Cortex of kidney (tissue), 1 donor: ENCODE data around the gene POLR1A.

ENCODE experiments used
- DNase-seq: peaks from one replicate; lab custom pipeline; 2025; lab: John Stamatoyannopoulos, UW

The POLR1A gene

DNA sequence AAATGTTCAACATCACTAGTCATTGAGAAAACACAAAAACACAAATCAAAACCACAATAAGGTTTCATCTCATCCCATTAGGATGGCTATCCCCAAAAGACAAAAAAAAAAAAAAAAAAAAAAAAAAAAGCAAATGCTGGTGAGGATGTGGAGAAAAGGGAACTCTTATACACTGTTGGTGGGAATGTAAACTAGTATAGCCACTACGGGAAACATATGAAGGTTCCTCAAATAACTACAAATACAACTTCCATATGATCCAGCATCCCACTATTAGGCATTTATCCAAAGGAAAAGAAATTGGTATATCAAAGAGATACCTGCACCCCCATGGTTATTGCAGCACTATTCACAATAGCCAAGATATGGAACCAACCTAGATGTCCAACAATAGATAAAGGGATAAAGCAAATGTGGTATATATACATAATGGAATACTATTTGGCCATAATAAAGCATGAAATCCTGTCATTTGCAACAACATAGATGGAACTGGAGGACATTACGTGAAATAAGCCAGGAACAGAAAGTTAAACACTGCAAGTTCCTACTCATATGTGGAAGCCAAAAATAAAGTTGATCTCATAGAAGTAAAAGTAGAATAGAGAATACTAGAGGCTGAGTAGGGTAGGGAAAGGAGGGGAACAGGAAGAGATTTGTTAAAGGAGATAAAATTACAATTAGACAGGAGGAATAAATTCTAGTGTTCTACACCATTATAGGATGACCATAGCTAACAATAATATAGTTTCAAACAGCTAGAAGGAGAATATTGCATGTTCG lies 8.4 kb downstream of the POLR1A start:
- DNase-seq = no peak

- DNase-seq = no peak
Measured at GRCh38 chr2:86094229-86094628, 11.5 kb downstream of the POLR1A start.

DNA sequence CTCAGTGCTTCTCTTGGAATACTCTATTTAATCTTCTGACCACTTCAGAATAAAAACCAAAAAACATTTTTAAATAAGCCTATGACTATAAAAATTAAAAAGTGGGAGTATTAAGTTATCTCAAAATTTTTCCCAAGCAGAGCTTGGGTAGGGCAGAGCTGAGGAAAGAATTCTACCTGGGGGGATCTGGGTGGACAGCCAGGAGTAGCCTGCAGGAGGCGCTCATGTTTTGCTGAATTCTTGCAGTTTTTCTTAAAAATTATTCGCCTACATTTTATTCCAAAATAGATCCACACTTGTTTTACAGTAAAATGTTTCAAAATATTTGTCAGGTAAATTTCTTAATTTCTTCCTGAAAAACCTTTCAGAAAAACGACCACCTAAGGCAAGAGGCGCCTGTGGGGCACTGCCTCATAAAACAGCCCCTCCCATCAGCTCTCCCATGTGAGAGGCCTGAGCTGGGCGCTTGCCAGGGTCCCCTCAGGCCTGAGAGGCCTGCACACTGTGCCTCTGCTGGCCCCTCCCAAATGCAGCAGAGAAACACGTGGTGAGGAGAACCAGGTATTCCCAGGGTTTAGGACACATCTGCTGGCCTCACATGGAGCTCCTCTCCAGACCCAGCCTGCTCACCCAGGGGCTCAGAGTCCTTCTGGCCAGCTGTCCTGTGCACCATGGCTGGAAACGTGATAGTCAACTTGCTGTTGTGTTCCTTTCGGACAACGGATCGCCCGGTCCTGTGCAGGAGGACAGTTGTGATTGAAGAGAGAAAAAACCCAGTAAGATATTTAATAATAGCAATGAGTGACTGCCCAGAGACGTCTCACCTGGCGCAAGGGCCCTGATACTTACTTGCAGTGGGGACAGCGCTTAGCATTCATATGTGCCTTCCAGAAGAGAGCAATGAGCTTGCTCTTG lies 17.5 kb downstream of the POLR1A start:
- no peak for DNase-seq

- DNase-seq = no peak
Measured at GRCh38 chr2:86082756-86083155, 22.9 kb downstream of the POLR1A start.

GRCh38 chr2:86081724-86082123 lies 24.0 kb downstream of the POLR1A start:
- no peak for DNase-seq

DNA sequence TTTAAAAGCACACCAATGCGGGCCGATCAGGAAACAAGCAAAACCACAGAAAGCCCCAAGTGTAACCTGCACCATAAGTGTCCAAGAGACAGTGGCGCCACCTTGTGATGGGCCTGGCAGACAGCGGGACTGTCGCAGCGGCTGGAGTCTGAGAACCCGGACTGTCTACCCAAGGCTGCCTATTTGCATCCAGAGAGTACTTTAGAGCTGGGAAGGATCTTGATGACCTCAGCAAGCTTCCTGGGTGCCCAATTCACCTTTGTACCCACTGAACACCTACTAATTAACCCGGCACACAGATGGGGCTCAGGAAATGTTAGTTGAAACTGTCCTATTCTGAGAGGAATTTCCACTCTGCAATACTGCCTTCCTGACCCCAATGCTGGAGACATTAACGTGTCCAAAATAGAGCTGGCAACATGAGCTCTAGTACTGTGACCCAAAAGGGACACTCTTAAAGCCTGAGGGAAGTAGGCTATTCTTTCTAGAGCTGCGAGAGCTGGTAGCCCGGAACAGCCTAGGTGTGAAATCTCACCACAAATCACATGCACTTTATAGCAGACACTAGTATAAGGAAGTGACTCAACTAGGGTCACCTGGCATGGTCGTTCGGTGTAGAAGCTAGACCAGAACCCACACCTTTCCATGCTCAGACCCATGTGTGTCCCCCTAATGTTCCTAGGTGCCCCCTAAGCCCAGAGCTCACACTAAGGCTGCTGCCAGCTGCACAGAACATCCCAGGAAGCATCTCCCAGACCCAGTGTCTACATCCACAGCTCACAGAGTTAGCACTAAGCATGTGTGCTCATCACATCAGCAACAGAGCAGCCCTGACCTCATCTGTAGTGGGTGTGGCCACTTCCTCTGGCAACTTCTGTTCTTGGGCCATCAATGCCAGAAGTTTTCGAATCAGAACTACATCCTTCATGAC lies 25.4 kb downstream of the POLR1A start:
- DNase-seq = no peak

GRCh38 chr2:86078774-86079545 lies 26.7 kb downstream of the POLR1A start:
- no peak for DNase-seq

DNA sequence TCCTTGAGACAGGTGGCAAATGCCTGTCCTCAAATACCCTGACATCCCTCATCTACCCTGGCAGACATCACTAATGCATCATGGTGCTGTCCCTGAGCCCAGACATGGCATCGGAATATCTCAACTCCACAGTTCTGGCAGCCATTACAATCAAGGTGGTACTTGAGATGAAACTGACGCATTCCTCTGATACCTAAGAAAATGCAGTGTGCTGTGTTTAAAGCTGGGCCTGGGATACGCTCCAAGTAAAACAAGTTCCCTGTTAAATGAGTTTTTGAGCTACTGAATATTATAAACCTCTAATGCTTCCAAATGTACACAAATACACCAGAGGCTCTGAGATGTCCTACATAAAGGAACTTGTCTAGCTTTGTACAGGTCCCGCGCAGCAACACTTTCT lies 29.8 kb downstream of the POLR1A start:
- DNase-seq = no peak

DNA sequence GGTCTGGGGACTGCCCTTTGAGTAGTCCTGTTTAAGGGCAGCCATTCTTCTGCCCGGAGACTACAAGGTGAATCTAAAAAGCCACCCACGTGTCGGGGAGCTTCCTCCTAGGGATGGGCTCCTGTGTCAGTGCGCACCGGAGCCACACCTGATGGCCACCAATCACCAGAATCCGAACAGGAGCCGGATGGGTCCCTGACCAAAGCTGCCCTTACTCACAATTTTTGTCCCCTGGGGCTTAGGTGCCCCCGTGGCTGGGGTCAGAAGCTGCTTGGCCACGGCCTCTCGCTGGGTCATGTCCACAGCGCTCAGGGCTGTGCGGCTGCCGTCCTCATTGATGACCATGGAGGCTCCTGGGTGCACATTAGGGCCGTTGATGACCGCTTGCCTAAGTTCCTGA lies 30.9 kb downstream of the POLR1A start:
- no peak for DNase-seq

DNA sequence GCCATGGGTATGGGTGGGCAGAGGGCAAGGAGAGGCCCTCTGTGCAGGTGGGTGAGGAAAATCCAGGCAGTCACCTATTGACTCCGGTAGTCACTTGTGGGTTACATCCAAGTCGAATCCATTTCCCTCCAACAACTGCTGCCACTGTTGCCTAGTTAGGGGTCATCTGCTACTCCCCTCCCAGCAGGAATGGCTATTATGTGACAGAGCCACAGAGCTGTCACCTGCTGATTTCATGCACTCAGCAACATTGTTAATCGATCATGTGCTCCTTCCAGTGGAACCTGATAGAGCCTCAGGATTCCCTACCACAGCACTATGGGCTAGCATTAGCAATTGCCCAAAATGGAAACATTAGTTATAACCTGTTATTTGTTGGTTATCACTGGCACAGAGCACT lies 31.4 kb downstream of the POLR1A start:
- no peak for DNase-seq

GRCh38 chr2:86073225-86073624 lies 32.5 kb downstream of the POLR1A start:
- no peak for DNase-seq

DNA sequence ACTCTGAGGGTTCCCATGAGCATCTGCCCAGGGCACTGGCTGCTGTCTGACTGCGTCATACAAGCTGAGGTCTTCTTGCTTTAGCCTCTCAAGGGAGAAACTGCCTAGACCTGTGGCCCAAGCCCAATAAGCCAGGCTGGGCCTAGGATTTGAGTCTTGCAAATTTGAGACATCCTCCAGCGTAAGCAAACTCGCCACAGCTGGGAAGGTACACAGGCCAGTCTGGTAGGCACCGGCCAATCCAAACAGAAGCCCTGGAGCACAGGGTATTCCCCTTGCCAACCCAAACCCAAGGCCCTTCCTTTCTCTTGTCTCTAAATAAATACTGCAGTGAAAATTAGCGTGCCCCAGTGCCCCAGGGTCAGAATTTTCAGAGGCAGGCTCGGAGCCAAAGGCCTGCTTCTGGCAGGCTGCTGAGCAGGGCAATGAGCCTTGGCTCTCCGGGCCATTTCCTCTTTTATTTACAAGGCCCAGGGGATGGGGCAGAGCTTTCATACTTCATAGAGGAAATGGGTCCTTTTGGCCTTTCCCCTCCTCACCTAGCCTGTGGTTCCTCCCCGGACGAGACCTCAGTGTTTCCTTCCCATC lies 33.3 kb downstream of the POLR1A start:
- no peak for DNase-seq

- DNase-seq = no peak
Measured at GRCh38 chr2:86070868-86071267, 34.8 kb downstream of the POLR1A start.

GRCh38 chr2:86069783-86070339 lies 35.8 kb downstream of the POLR1A start:
- DNase-seq = no peak

GRCh38 chr2:86069091-86069685 lies 36.5 kb downstream of the POLR1A start:
- no peak for DNase-seq

DNA sequence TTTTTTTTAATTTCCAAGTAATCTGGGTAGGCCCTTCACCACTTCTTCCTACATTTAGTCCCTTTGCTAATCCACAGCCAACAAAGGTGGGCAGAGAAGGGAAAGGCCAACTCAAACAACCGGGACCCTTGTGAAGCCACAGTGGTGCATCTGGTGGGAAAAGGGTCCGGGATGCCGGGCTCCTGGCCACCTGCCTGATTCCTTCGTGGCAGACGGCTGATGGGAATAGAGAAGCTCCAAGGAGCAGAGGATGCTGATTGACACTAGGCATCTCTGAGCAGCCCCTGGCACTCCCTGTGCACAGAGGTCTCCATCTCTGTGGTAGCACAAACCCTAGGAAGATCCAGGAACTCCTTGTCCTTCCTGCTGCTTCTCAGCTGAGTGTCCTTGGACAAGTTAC lies 37.0 kb downstream of the POLR1A start:
- DNase-seq = no peak

- no peak for DNase-seq
Measured at GRCh38 chr2:86068136-86068588, 37.5 kb downstream of the POLR1A start.

DNA sequence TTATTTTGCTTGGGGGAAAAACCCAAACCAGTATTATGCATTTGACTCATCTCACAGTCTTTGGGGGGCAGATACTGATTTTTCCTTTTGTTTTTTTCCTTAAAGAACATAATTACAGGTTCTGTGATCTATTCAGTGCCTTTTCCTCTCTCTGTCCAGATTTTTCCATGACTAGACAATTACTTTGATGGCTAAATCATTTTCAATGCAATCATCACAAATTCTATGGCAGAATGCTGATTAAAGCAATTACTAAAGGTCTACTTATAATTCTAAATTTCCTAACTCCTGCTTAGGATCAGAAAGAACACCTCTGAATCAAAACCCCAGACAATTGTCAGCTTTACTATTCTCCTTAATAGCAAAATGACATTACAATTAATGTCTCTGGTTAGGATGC lies 38.8 kb downstream of the POLR1A start:
- no peak for DNase-seq

DNA sequence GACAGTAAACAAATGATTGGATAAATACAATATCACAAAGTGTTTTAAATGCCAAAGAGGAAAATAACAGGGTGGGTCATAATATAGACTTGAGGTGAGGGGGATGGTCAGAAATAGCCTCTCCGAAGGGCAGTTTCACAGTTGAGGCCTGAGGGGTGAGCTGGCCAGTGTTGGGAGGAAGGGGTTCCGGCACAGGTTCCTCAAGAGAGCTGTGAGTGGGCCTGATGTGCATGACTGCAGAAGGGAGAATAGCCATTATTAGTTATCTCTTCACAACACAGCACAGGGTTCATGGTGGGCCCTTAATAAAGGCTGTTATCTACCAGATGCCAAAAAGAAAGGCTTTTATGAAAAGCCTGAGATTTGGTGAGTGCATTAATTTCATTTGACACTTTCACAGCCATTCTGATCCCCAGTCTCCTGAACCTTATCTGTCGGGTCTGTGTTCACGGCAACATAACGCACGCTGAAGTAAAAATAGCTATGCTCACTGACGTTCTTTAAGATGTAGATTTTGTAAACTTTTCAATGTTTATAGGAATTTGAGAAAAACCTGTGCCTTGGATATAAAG lies 39.6 kb downstream of the POLR1A start:
- DNase-seq = no peak

DNA sequence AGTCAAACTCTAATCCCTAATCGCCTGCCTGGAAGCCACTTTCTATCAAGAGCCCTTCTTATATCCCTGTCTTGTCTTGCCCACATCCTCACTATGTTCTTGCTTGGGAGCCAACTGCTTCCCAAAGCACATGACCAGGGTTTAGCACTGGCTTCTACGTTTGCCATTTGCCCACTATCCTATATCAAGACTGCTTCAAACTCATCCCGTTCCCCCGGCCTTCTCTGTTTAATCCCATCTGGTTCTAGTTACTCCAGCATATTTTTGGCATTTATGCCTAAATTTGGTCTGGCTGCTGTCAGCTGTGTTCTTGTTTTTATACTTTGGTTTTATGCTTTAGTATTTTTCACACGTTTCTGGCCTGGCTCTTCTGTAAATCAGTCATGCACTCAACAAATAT lies 40.2 kb downstream of the POLR1A start:
- no peak for DNase-seq
